Measurements from ENCODE around the gene CDK10.

CDK10 gene

GRCh38 chr16:89642574-89642973, 43.9 kb upstream of the CDK10 start:
- Mint-ChIP-seq H3K36me3 (ENCODE audit: low read depth) (no peaks in the 10 kb centered on the region), H3K27ac (no peak overlapping the region), H3K4me3 (no peak overlapping the region), H3K27me3 (ENCODE audit: low read depth, poor library complexity) (no peaks in the 10 kb centered on the region), H3K9me3 (no peaks in the 10 kb centered on the region), H3K4me1 (peaks cover 16% of the 10 kb centered on the region)
- DNase-seq: no peak
- TF ChIP-seq CTCF (IDR thresholded peaks at IDR 0.05): no peak

GRCh38 chr16:89643769-89644300, 42.7 kb upstream of the CDK10 start:
- no peaks in the 10 kb centered on the region for H3K9me3 Mint-ChIP-seq
- TF ChIP-seq CTCF (IDR thresholded peaks at IDR 0.05): no peak

GRCh38 chr16:89645122-89645521, 41.4 kb upstream of the CDK10 start:
- Mint-ChIP-seq H3K4me1 (peaks cover 16% of the 10 kb centered on the region), H3K9me3 (no peaks in the 10 kb centered on the region), H3K27ac (no peak overlapping the region), H3K27me3 (ENCODE audit: low read depth, poor library complexity) (no peaks in the 10 kb centered on the region), H3K36me3 (ENCODE audit: low read depth) (peaks cover 2% of the 10 kb centered on the region), H3K4me3 (no peak overlapping the region)
- no peak for DNase-seq
- TF ChIP-seq CTCF (IDR thresholded peaks at IDR 0.05): no peak

More at GRCh38 chr16:89643769-89644300, 42.7 kb upstream of the CDK10 start:
- Mint-ChIP-seq H3K4me1 (peaks cover 16% of the 10 kb centered on the region), H3K36me3 (ENCODE audit: low read depth) (no peaks in the 10 kb centered on the region), H3K4me3 (no peak overlapping the region), H3K27me3 (ENCODE audit: low read depth, poor library complexity) (no peaks in the 10 kb centered on the region), H3K27ac (peak overlapping the region; percentile 62)
- DNase-seq: no peak

GRCh38 chr16:89646270-89646669, 40.2 kb upstream of the CDK10 start:
- Mint-ChIP-seq H3K36me3 (ENCODE audit: low read depth) (peaks cover 10% of the 10 kb centered on the region), H3K27ac (no peak overlapping the region), H3K4me1 (peaks cover 5% of the 10 kb centered on the region), H3K27me3 (ENCODE audit: low read depth, poor library complexity) (no peaks in the 10 kb centered on the region), H3K9me3 (no peaks in the 10 kb centered on the region), H3K4me3 (no peak overlapping the region)
- no peak for TF ChIP-seq CTCF (IDR thresholded peaks at IDR 0.05)
- no peak for DNase-seq

- Mint-ChIP-seq H3K9me3 (no peaks in the 10 kb centered on the region), H3K27me3 (ENCODE audit: low read depth, poor library complexity) (no peaks in the 10 kb centered on the region), H3K4me1 (no peaks in the 10 kb centered on the region), H3K36me3 (ENCODE audit: low read depth) (peaks cover 10% of the 10 kb centered on the region), H3K4me3 (no peak overlapping the region), H3K27ac (no peak overlapping the region)
- no peak for TF ChIP-seq CTCF (IDR thresholded peaks at IDR 0.05)
- DNase-seq: no peak
Observed at GRCh38 chr16:89646906-89647305, 39.6 kb upstream of the CDK10 start.

- TF ChIP-seq CTCF (IDR thresholded peaks at IDR 0.05): no peak
- Mint-ChIP-seq H3K9me3 (no peaks in the 10 kb centered on the region), H3K27me3 (ENCODE audit: low read depth, poor library complexity) (no peaks in the 10 kb centered on the region), H3K4me1 (peaks cover 8% of the 10 kb centered on the region), H3K27ac (no peak overlapping the region), H3K4me3 (no peak overlapping the region), H3K36me3 (ENCODE audit: low read depth) (peaks cover 24% of the 10 kb centered on the region)
- no peak for DNase-seq
Observed at GRCh38 chr16:89651584-89651983, 34.9 kb upstream of the CDK10 start.
